ENCODE measurements around the gene RAMP2.
A peak's percentile ranks its signal among the peaks of the same experiment; 100 is the strongest.
"Not testable (repeated sequence)": the region's sequence is repeated elsewhere in the genome, so short reads cannot be mapped to it uniquely, and the experiment has no call there.

The RAMP2 gene

GRCh38 chr17:42769964-42770363 lies 8.9 kb downstream of the RAMP2 start:
- DNase-seq (ENCODE audit: low read depth), result not testable (repeated sequence)

GRCh38 chr17:42772945-42773289 lies 11.9 kb downstream of the RAMP2 start:
- DNase-seq (ENCODE audit: low read depth), result no peak

- DNase-seq (ENCODE audit: low read depth), result peak; percentile 61
Measured at GRCh38 chr17:42773290-42774035, 12.4 kb downstream of the RAMP2 start, which contains the start of gene VPS25. Gene VPS25 (plus strand): TSS chr17:42773449. CDS start chr17:42773476, 27 bp downstream.

- DNase-seq (ENCODE audit: low read depth), result no peak
Measured at GRCh38 chr17:42774066-42774745, 13.2 kb downstream of the RAMP2 start.

- DNase-seq (ENCODE audit: low read depth), result no peak
Measured at GRCh38 chr17:42775534-42776098, 14.6 kb downstream of the RAMP2 start.

GRCh38 chr17:42778570-42778969 lies 17.5 kb downstream of the RAMP2 start:
- no peak for DNase-seq (ENCODE audit: low read depth)

GRCh38 chr17:42779304-42779935 lies 18.4 kb downstream of the RAMP2 start:
- DNase-seq (ENCODE audit: low read depth), result no peak

- no peak for DNase-seq (ENCODE audit: low read depth)
Measured at GRCh38 chr17:42779936-42780850, 19.2 kb downstream of the RAMP2 start, which contains the start of gene WNK4. Gene WNK4 (plus strand): TSS chr17:42780610. CDS start chr17:42780699, 89 bp downstream.

GRCh38 chr17:42780851-42781638 lies 20.0 kb downstream of the RAMP2 start:
- DNase-seq (ENCODE audit: low read depth), result no peak

- no peak for DNase-seq (ENCODE audit: low read depth)
Measured at GRCh38 chr17:42781639-42782165, 20.7 kb downstream of the RAMP2 start.

GRCh38 chr17:42782166-42783061 lies 21.4 kb downstream of the RAMP2 start:
- no peak for DNase-seq (ENCODE audit: low read depth)

- DNase-seq (ENCODE audit: low read depth), result no peak
Measured at GRCh38 chr17:42783062-42783790, 22.2 kb downstream of the RAMP2 start.

GRCh38 chr17:42783791-42784138 lies 22.7 kb downstream of the RAMP2 start:
- no peak for DNase-seq (ENCODE audit: low read depth)

- DNase-seq (ENCODE audit: low read depth), result no peak
Measured at GRCh38 chr17:42784409-42784808, 23.4 kb downstream of the RAMP2 start.

GRCh38 chr17:42784811-42785592 lies 24.0 kb downstream of the RAMP2 start:
- no peak for DNase-seq (ENCODE audit: low read depth)

GRCh38 chr17:42787266-42787665 lies 26.2 kb downstream of the RAMP2 start:
- no peak for DNase-seq (ENCODE audit: low read depth)

- no peak for DNase-seq (ENCODE audit: low read depth)
Measured at GRCh38 chr17:42791948-42792347, 30.9 kb downstream of the RAMP2 start.

GRCh38 chr17:42792545-42792944 lies 31.5 kb downstream of the RAMP2 start:
- DNase-seq (ENCODE audit: low read depth), result no peak

All from activated T-cell treated with anti-CD3 and anti-CD28 coated beads for 1 hour (primary cell).